Measurements from ENCODE around the gene CC2D1B. TPM values are rescaled to one million over a fixed set of nuclear protein-coding genes. Genes with fewer than 3 reads are reported as not detected.

CC2D1B gene
- total and polyA plus RNA-seq, 2 of the 4 experiments (the other 2 are of a cell fraction) = 16.9 to 17.2 TPM

- peaks cover 7% of the 10 kb centered on the region for H3K4me1 ChIP-seq (ENCODE audit: control insufficient read depth, insufficient read depth, low read length)
- H3K4me3 ChIP-seq (ENCODE audit: insufficient read depth, low read depth, low read length) = peak overlapping the region; percentile 49
- BruUV-seq (replicated peaks) = no TSS peak
- peaks cover 15% of the 10 kb centered on the region for H3K9me1 ChIP-seq (ENCODE audit: insufficient read depth, low read length)
- H3K9ac ChIP-seq (ENCODE audit: low read depth, low read length) = peak overlapping the region; percentile 27; the same call in 1 of the 2 replicates
- 0 out of 2 replicates have a peak overlapping the region, but pooled peaks have one; percentile 58 for H2AK5ac ChIP-seq (ENCODE audit: low read depth, low read length)
- H3K23ac ChIP-seq (ENCODE audit: low read depth, low read length) = peak overlapping the region; percentile 69; the same call in 1 of the 2 replicates
- H2BK20ac ChIP-seq (ENCODE audit: low read depth, low read length) = no peak overlapping the region
- no peak overlapping the region for H3K56ac ChIP-seq (ENCODE audit: extremely low read depth, insufficient read depth, low read length)
- peak overlapping the region; percentile 91 for H2AFZ ChIP-seq (replicated peaks; ENCODE audit: low read length, poor library complexity)
- H3K36me3 ChIP-seq (ENCODE audit: control insufficient read depth, insufficient read depth, low read length) = peaks cover 7% of the 10 kb centered on the region
- no peak overlapping the region for H3K18ac ChIP-seq (ENCODE audit: low read depth, low read length)
- CTCF ChIA-PET = interaction anchor here (0.6 to 0.8 kb wide), 7 partner anchors 19 to 1040 kb away, joined by 3 to 9 read pairs (median 4); no protein-coding TSS in a partner anchor
- H3K4me2 ChIP-seq (ENCODE audit: low read depth, low read length) = peak overlapping the region; percentile 96
- H3K9me3 ChIP-seq (ENCODE audit: control insufficient read depth, insufficient read depth, low read length) = no peaks in the 10 kb centered on the region
- dilution Hi-C loops (cut with HindIII; ENCODE audit: low sequenced_read_pairs, unreplicated experiment) = no loop called here
- H4K91ac ChIP-seq (ENCODE audit: insufficient read depth, low read depth, low read length) = no peak overlapping the region
- peak overlapping the region in 1 of 2 experiments; percentile 84; a peak in 2 of 4 replicates for H4K8ac ChIP-seq (ENCODE audit: low read depth in 2 of 2, low read length in 2 of 2)
- H2BK120ac ChIP-seq (ENCODE audit: low read depth, low read length) = no peak overlapping the region
- H3K4ac ChIP-seq (ENCODE audit: low read depth, low read length) = 0 out of 2 replicates have a peak overlapping the region, but pooled peaks have one; percentile 25
- no peak overlapping the region for H2AK9ac ChIP-seq (replicated peaks; ENCODE audit: low read depth, low read length, poor library complexity)
- no peak overlapping the region for H3K27ac ChIP-seq (ENCODE audit: insufficient read depth, low read length)
- H3K79me1 ChIP-seq (ENCODE audit: low read depth in 1 of 2, low read length in 2 of 2) = peaks cover 10 to 27% of the 10 kb centered on the region in 2 experiments
- peak; percentile 32 for DNase-seq
- intact Hi-C loops (cut with micrococcal nuclease) = no loop called here
- peaks cover 12% of the 10 kb centered on the region; the same call in 1 of the 2 replicates for H4K20me1 ChIP-seq (ENCODE audit: insufficient read depth, low read length)
- no peak overlapping the region for H2BK5ac ChIP-seq (ENCODE audit: low read depth, low read length, poor library complexity, severe bottlenecking)
- 9% methylated on average over 26 of the region's 51 CpGs; no CpG with 5 or more reads in 1 of the 2 experiments for WGBS, 2 experiments (ENCODE audit: extremely low coverage in 2 of 2, insufficient read length in 1 of 2)
- H3K14ac ChIP-seq (replicated peaks; ENCODE audit: low read depth, low read length) = 0 out of 2 replicates have a peak overlapping the region, but pooled peaks have one; percentile 42
- in situ Hi-C loops (cut with MboI; ENCODE audit: low sequenced_read_pairs) = no loop called here
- POLR2A ChIA-PET (ENCODE audit: unreplicated experiment) = no interaction called here
- 0 out of 2 replicates have a peak, but pooled peaks have one; percentile 4 for ATAC-seq (ENCODE audit: low read depth)
- TF ChIP-seq RAD21 (IDR thresholded peaks at IDR 0.05; ENCODE audit: low read length) (peak; percentile 29; the same call in 1 of the 2 replicates), CHD1 (IDR thresholded peaks at IDR 0.05; ENCODE audit: low read depth, low read length) (no peak), SMC3 (IDR thresholded peaks at IDR 0.05; ENCODE audit: low read depth, low read length) (no peak), MXI1 (IDR thresholded peaks at IDR 0.05; ENCODE audit: borderline replicate concordance, low read depth, low read length) (no peak), RFX5 (IDR thresholded peaks at IDR 0.05; ENCODE audit: low read depth, low read length) (no peak), POLR2A (IDR thresholded peaks at IDR 0.05; ENCODE audit: low read depth, low read length) (no peak), CTCF (conservative IDR thresholded peaks at IDR 0.05; ENCODE audit: low read depth, low read length) (peak; percentile 26; the same call in 1 of the 2 replicates), RCOR1 (IDR thresholded peaks at IDR 0.05; ENCODE audit: insufficient replicate concordance, low read length) (no peak), ELK1 (IDR thresholded peaks at IDR 0.05; ENCODE audit: borderline replicate concordance, low read depth, low read length) (no peak)
- H2BK15ac ChIP-seq (ENCODE audit: low read depth, low read length) = no peak overlapping the region
- no peaks in the 10 kb centered on the region for H3K27me3 ChIP-seq (ENCODE audit: control insufficient read depth, insufficient read depth, low read length)
- H4K5ac ChIP-seq (ENCODE audit: low read depth, low read length) = peak overlapping the region; percentile 28; the same call in 1 of the 2 replicates
Observed at GRCh38 chr1:52368383-52369172, 2.6 kb upstream of the CC2D1B start.

All from IMR-90 (cell line).